GM21619 (cell line): ENCODE data around the gene TLR7.
A peak's percentile ranks its signal among the peaks of the same experiment; 100 is the strongest.

ENCODE experiments used
- ATAC-seq: cut with Tn5 transposase; IDR thresholded peaks from one replicate; pipeline ENCODE4 v1.9.1; 2021; ENCODE audit not compliant: unreplicated experiment

Gene TLR7

DNA sequence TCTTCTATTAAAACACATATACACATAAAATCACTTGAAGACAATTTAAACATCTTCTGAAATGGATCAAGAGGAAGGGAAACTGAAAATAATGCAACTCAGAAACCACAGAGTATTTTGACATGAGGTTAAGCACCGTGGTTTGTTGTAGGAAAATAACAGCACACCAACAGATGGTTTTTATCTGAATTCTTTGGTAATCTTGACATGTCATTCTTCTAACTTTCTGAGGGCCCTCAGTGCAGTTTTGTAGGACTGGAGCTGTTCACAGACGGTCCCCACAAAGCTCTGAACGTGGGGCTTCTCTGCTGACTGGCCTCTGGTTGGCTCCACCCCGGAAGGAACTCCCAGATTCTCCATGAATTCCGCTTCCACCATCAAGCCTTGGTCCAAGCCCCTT is 23.6 kb downstream of the TLR7 start:
- peak; percentile 58 for ATAC-seq

DNA sequence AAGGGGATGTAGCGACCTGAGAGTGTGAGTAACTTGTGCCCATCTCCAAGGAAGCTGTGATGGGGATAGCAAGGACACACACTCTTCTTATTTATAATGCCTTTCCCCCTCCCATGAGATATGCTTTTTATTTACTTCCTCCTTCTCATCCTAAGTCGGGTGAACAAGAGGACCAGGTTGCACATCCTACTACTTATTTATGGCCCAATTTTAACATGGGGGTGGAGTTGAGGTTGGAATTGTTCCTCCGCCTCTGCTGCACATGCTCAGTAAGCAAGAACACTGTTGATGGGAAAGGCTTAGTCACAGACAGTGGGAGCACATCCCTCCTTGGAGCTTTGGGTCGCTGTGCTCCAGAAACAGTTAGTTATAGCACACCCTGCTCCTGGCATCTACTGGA is 24.3 kb downstream of the TLR7 start:
- ATAC-seq: no peak

DNA sequence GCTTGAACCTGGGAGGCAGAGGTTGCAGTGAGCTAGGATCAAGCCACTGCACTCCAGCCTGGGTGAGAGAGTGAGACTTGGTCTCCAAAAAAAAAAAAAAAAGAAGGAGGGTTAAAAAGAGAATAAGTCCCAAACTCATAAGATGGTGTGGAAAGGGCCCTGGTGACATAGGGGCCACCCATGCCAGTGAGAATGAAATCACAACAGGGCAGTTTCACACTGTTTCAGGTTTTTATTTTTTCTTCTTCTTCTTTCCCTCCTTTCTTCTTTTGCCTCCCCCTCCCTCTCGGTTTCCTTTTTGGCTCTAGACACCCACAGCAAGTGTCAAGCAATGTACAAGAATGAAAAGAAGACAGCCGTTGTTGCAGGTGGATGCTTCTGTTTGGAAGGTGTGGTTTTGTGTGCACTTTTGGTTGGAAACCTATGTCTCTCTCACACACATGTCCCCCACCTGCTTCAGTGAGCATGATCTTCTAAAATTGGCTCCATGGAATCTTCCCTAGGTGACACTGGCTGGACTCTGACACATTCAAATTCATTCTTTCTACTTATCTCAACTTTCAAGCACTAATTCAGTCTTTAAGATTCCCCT is 25.1 kb downstream of the TLR7 start:
- peak; percentile 63 for ATAC-seq

DNA sequence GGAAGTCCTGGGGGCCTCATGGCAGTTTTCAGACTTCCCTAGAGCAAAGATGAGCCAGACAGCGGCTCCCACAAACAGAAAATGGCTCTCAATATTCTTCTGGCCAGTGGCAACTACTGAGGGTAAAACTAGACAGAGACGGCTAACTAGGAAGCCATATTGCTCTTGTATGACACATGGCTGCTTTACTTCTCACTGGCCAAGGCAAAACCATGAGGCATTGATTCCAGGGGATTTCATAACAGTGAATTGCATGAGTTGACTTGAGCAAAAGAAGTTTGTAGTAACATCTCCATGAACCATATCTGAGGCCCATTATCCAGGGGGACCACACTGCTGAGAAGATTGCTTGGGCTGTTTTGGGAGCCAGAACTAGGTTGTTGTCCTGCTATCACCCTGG is 25.8 kb downstream of the TLR7 start:
- ATAC-seq: no peak

DNA sequence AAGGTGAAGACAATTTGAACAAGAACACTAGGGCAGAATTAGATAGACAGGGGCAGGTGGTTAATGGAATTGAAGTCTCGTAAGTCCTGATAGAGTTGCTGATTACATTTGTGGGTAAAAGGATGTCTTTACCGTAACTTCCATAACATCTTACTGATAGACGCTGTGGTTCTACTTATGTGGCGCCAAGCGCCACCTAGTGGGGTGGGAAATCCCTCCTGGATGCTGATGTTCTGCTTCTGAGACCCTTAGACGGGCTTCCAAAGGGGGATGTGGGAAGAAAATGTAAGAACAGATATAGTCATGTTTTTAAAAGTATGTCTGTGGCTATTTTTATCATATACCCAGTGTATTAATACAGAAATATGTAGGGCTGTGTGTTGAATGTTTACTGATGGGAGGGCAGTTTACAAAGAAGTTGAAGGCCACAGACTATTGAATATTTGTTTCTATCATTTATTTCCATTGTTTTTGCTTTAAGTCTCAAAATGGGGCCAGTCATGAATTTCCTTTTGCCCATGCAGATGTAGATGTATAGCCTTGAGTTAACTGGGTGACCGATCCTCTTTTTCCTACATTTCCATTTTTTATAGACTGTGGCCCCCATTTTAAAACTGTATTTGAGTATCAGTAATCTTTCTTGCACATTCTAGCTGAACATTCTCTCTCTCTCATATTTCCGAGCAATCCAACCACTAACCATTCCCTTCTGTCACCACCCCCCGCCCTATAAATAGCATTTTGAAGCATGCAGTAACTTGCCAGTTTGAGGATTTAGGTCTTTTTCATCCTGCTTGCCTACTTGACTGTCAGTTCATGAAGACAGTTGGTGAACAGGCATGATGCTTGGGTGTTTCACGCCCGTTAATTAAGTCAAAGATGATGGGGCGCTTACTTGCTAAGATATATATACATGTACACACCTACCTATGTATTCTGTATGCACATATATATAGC is 27.5 kb downstream of the TLR7 start:
- ATAC-seq: no peak

DNA sequence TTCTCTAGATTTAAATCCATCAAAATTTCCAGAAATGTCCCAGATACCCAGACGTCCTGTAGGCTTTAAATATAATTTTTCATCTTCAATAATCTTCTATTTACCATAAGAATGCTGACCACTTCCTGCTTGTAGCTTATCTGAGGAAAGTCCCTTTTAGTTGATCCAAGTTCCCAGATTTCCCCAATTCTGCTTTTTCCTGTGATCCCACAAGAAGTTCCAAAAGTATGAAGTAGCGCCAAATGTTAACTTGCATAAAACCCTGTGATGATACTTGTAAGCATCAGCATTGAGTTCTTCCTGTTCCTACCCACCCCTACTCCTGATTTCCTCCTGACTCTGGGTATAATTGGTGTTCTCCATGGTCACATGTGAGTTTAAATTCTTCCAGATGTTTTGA is 29.0 kb downstream of the TLR7 start:
- ATAC-seq: no peak

DNA sequence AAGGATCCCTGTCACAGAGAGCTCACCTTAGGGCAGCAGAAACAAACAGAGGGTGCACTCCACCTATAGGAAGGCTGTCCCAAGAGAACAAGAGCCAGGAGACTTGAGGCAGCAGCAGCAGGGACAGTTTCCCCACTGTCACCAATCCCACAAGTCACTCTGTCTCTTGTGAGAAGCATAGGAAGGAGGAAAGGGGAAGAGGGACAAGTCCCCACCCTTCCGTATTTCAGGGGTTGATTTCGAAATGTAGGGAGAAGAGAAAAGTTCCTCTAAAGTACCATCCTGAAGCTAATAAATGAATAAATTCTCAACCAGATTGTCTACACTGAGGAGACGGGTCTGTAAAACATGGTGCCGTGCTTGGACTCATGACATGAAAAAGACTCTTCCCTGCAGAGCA is 30.1 kb downstream of the TLR7 start:
- ATAC-seq: no peak

DNA sequence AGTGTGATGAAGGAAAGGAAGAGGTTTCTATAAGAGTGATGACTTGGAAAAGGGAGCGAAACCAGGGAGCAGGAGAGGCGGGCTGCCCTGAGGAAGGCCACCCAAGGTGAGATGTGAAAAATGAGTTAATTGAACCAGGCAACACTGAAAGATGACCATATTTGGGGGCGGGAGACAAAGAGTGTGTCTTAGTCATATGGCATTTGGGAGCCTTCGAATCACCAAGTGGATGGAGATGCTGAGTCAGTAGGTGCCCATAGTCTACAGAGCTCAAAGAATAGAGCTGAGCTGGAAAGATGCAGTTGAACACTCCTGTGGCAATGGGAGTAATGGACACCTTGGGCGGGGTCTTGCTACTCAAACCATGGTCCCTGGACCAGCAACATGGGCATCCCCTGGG is 31.2 kb downstream of the TLR7 start:
- ATAC-seq: no peak

DNA sequence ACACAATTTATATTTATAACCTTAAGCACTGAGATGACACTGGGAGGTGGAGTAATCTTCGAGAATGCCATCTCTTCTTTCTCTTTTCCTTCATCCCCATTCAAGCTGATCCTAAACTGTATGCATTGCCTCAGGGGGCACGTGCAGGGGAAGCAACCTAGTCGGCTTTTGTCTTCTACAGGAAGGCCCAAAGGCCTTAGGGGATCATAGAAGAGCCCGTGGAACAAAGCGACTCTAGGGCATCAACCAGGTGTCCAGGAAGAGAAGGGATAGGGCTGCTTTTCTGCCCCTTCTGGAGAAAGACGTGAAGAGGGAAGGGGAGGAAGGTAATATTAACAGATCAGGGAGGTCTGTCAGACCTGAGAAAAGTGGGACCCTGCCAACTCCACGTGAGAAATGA is 32.6 kb downstream of the TLR7 start:
- ATAC-seq: no peak

DNA sequence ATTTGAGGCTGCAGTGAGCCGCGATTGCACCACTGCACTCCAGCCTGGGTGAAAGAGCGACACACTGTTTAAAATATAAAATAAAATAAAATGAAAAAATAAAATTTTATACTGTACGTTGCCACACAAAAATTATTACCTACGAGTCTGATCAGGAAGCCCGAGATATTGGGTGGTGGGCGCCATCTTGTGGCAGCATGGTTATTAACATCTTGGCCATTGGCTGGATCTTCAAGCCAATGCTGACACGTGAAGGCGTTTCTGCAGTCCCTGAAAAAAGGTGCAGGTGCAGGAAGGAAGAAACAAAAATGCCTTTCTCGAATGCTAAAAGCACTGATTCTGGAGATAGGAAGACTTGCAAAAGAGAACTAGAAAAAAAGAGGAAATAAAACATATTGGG is 34.6 kb downstream of the TLR7 start:
- ATAC-seq: peak; percentile 61

DNA sequence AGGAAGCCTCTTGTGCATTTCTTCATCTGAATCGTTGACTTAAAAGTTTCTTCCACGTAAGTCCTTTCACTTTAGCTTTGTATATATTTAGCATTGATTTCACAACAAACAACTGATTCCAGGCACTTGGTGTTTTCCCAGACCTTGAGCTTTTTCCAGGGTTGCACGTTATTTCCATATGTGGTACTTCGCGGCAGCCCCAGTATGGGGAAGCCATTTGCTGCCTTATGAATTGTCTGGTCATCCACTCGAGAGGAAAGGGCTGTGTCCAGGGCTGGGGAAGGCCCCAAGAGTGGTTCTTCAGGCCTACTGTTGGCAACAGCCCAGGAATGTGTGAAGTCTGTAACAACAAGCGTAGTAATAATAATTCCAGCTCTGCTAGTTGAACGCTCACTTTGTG is 36.8 kb downstream of the TLR7 start:
- no peak for ATAC-seq

DNA sequence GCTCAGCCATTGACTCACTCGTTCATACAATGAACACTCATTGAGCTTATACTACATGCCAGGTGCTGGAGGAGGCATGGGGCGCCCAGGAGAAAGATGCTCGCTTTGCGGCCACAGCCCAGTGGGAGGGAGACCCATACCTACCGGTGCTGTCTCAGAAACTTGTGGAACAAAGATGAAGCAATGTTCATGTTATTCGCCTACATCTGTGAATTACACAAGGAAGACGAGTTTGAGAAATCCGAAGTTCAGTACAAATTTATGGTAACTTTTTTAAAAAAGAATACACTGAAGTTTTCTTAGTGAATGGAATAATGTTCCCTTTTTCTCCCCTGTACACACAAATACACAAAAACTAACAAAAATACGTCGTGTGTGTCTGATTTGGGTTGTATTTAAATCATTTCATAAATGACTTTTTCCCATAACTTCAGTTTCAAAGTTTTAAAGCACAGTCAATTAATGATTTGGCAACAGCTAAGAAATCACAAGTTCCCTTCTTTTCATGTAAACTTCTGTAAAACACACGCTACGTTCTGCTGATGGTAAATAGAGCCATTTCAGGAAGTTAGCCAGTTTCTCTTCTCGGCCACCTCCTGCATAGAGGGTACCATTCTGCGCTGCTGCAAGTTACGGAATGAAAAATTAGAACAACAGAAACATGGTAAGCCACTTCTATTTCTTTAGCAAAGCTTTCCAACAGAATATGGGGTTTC is 39.3 kb downstream of the TLR7 start, which contains the start of gene TLR8:
TSS of gene TLR8 (plus strand) at position 575 of the 716 bp plus-strand sequence. CDS start at position 662, 87 bp downstream.
- ATAC-seq: no peak

DNA sequence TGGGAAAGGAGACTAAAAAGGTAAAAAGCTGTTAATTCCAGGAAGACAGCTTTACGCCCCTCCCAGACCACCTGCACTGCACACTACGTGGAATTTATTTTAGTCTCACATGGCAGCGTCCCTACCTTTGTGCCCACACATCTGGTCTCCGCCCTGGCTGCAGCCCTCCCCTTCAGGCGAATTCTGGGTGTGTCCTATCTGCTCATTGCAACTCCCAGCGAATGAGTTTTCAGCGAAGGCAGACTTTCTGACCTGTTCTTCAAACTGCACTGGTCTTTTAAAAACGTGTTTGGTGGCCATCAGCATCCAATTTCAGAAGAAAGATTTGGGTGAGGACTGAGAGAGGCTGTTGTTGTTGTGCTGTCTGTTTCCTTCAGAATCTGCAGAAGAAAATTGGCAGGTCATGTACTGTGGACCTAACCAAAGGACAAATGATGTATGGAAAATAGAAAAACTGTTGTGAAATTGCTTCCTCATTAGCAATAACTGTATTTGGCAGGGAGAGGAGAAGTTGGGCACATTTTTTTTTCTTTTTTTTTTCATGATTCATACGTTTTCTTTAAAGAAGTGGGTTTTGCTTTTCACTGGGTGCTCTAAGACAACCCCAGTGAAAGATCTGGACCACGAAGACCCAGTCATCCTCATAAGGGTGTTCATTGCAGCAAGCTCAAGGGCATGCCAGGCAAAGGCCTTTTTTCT is 43.7 kb downstream of the TLR7 start:
- no peak for ATAC-seq

DNA sequence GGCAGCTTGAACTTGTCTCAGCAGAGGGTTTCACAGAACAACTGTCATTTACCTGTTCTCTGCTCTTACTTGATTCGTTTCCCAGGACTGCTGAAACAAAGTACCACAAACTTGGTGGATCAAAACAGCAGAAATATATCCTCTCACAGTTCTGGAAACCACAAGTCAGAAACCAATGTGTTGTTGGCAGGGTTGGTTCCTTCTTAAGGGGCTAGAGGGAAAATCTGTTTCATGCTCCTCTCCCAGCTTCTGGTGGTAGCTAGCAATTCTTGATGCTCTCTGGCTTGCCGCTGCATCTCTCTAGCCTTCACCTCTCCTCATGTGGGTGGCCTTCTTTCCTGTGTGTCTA is 44.2 kb downstream of the TLR7 start:
- no peak for ATAC-seq

DNA sequence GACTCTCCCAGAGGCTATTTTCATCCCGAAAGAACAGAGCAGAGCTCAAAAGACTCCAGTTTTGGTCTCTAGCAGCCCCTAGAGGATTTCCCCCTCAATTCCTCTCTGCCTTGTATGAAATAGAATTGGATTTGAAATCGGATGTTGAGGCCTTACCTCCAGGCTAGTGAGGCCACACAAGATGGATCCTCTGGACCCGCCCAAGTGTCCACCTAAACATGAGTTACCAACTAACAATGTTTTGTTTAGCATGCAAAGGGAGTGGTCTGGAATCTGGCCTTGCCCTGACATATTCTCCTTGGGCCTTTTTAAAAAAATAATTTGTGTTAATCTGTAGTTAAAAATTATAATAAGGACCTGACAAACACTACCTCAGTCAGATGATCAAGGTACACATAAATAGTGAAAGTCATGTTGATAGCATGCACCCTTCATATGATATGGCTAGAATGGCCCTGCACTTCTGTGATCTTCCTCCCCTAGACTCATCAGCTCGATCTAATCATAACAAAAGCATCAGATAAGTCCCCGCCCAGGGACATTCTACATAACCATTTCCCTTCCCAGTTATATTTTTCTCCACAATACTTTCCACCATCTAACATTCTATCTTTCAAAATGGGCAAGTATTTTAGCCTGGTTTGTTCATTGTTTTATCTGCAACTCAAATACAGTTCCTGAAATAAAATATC is 46.1 kb downstream of the TLR7 start:
- ATAC-seq: no peak

DNA sequence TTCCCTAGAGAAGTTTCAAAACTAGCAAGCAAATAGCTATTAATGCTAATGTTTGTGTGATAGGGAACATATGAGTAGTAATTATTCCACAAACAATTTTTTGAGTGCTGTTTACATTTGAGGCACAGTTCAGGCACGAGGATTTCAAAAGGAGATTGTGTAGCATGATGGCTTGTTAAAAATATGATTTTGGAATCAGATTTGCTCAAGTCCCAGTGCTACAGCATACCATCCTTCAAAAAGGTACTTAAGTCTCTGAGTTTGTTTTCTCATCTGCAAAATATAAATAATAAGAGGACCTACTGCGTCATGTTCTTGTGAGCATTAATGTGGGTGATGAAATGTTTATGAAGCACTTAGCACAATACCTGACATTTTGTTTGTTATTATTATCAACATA is 50.9 kb downstream of the TLR7 start:
- ATAC-seq: no peak

DNA sequence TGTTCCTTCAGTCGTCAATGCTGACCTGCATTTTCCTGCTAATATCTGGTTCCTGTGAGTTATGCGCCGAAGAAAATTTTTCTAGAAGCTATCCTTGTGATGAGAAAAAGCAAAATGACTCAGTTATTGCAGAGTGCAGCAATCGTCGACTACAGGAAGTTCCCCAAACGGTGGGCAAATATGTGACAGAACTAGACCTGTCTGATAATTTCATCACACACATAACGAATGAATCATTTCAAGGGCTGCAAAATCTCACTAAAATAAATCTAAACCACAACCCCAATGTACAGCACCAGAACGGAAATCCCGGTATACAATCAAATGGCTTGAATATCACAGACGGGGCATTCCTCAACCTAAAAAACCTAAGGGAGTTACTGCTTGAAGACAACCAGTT is 52.2 kb downstream of the TLR7 start:
- ATAC-seq: no peak

DNA sequence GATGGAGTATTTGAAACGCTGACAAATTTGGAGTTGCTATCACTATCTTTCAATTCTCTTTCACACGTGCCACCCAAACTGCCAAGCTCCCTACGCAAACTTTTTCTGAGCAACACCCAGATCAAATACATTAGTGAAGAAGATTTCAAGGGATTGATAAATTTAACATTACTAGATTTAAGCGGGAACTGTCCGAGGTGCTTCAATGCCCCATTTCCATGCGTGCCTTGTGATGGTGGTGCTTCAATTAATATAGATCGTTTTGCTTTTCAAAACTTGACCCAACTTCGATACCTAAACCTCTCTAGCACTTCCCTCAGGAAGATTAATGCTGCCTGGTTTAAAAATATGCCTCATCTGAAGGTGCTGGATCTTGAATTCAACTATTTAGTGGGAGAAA is 52.7 kb downstream of the TLR7 start:
- no peak for ATAC-seq

DNA sequence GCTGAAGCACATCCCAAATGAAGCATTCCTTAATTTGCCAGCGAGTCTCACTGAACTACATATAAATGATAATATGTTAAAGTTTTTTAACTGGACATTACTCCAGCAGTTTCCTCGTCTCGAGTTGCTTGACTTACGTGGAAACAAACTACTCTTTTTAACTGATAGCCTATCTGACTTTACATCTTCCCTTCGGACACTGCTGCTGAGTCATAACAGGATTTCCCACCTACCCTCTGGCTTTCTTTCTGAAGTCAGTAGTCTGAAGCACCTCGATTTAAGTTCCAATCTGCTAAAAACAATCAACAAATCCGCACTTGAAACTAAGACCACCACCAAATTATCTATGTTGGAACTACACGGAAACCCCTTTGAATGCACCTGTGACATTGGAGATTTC is 54.1 kb downstream of the TLR7 start:
- no peak for ATAC-seq

DNA sequence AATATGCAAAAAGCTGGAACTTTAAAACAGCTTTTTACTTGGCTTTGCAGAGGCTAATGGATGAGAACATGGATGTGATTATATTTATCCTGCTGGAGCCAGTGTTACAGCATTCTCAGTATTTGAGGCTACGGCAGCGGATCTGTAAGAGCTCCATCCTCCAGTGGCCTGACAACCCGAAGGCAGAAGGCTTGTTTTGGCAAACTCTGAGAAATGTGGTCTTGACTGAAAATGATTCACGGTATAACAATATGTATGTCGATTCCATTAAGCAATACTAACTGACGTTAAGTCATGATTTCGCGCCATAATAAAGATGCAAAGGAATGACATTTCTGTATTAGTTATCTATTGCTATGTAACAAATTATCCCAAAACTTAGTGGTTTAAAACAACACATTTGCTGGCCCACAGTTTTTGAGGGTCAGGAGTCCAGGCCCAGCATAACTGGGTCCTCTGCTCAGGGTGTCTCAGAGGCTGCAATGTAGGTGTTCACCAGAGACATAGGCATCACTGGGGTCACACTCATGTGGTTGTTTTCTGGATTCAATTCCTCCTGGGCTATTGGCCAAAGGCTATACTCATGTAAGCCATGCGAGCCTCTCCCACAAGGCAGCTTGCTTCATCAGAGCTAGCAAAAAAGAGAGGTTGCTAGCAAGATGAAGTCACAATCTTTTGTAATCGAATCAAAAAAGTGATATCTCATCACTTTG is 55.2 kb downstream of the TLR7 start:
- ATAC-seq: no peak
